Hematopoietic multipotent progenitor cell treated with erythropoietin and hydrocortisone succinate and interleukin-3 and kit ligand, for 6 days (in vitro differentiated cells): ENCODE results near the gene NDUFS2.
A peak's percentile ranks its signal among the peaks of the same experiment; 100 is the strongest.
"Not testable (repeated sequence)": the region's sequence is repeated elsewhere in the genome, so short reads cannot be mapped to it uniquely, and the experiment has no call there.

ENCODE experiments used
- DNase-seq: peaks from one replicate; pipeline ENCODE4 v3.0.0-alpha.2; 2015

Gene NDUFS2

DNA sequence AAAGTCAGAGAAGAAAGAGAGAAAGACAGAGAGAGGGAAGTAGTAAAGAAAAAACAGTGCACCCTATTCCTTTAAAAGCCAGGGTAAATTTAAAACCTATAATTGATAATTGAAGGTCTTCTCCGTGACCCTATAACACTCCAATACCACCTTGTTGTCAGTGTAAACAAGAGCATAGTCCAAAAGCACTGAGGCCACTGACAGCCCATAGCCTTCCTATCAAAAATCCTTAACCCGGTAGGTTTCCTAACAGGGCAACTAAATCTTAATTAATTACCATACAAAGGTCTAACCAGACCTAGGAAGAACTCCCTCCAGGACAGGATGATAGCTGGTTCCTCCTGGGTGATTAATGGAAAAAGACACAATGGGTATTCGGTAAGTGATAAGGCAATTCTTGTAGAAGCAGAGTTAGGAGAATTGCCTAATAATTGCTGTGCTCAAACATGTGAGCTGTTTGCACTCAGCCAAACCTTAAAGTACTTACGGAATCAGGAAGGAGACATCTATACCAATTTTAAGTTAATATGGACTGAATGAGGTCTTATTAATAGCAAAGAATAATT is 53.9 kb downstream of the NDUFS2 start:
- not testable (repeated sequence) for DNase-seq

DNA sequence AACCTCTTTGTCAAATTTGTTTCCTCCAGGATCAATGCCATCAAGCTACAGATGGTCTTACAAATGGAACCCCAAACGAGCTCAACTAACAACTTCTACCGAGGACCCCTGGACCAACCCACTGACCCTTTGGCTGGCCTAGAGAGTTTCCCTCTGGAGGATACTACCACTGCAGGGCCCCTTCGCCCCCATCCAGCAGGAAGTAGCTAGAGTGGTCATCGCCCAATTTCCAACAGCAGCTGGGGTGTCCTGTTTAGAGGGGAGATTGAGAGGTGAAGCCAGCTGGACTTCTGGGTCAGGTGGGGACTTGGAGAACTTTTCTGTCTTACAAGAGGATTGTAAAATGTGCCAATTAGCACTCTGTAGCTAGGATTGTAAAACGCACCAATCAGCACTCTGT is 54.9 kb downstream of the NDUFS2 start:
- DNase-seq: peak; percentile 24

DNA sequence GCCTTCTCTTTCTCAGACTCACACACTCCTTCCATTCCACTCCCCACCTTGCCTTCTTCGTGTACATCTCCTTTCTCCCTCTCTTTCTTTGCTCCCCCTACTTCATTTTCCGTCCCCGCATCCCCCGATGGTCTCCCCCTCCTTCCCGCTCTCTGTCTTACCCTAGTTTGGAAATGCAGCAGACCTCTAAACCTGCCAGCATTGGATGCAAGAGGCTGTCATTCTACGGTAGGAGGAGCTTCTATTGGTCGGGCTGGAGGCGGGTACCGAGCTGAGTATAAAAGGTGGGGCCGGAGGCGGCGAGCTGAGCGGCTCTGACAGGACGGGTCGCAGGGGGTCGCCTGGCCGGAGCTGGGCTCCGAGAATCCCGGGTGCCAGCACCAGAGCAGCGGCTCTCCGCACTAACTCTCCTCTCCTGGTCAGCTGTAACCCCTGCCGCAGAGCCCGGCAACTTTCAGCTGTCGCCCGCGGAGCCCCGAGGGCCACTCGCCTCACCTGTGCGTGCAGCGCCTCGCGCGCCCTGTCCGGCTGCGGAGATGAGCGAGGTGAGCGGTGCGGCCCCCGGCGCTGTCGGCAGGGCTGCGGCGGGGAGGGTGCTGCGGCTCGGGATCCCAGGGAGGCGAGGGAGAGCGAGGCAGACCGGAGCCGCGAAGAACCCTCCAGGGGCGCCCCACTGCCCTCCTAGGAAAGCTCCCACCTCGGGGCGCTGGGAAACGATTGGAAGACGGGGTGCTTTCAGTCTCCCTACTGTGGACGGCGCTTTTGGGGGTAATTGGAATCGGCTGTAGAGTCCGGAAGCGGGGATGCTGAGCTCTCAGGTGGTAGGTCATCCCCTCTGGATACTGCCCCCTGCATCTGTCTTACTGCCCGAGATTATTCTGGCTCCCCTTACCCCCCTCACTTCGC is 56.5 kb downstream of the NDUFS2 start, which contains the start of gene PCP4L1:
PCP4L1 (plus strand) TSS at position 307 of the 906 bp plus-strand sequence; CDS start at position 537, 230 bp downstream.
- DNase-seq: peak; percentile 68

DNA sequence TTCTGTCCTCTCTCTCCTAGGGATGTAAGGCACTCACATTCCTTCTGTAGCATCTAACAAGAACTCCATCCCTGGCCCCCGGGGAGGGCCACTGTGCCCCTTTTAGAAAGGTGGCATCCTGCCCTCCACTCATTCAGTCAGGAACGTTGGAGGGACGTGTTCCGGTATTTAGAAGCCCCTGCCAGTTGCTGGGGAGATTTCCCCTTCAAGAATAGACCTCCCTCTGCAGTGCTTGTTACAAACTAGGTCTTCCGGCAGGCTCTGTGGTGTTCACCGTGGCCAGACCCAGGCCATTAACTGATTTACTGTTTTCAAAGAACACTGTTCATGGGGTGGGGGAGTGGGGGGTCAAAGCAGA is 57.2 kb downstream of the NDUFS2 start:
- DNase-seq: no peak

DNA sequence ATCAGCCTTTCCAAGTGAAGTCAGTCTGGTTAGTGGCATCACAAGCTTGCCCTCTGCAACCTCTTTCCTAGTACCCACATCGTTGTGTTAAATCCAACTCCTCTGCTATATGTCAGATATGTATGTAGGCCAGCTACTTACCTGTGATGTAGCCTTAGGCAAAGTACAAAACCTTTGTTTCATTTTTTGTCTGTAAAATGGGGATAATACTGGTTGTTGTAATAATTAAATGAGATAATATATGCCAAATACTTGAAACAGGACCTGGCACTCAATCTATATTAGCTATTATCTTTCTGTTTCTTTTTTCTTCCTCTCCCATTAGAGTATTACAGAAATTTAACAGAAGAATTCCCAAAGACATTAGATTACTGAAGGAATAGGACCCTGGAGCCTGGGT is 57.6 kb downstream of the NDUFS2 start:
- no peak for DNase-seq

DNA sequence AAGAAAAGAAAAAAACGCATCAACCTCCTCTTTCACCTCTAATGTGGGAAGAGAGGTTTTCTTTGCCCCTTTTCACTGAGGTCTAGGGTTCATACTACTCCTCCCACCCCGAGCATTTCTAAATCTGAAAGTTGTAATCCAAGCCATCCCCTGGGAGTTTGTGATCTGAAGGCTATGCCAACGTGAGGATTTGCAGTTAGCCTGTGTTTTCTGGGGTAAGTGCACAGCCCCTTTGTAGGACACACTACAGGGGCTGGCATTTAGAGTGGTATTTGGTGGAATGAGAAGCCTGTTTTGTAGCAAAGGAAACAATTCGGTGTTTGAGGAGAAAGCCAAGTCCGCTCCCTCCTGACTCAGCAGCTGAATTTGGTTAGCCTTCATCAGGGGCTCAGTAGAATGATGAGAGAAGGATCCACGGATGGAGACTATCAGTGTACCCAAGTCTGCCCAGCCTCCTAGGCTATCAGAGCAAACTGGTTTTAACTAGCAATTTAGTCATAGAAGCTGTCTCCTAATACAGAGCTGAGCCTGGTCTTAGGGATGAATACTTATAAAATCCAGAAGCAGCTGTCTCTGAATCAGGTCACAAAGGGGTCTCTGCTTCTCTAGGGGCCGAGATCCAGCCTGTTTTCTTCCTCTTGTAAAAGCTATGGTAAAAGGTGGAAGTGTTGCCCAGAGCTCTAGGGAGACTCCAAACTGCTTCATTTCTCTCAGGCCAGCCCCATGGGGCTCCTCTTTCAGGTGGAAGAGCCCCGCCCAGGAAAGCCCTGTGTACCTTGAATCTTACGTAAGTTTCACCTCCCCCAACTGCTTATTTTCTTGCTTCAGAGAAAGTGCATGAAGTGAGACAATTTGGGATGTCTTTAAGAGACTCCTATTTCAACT is 58.5 kb downstream of the NDUFS2 start:
- DNase-seq: no peak

DNA sequence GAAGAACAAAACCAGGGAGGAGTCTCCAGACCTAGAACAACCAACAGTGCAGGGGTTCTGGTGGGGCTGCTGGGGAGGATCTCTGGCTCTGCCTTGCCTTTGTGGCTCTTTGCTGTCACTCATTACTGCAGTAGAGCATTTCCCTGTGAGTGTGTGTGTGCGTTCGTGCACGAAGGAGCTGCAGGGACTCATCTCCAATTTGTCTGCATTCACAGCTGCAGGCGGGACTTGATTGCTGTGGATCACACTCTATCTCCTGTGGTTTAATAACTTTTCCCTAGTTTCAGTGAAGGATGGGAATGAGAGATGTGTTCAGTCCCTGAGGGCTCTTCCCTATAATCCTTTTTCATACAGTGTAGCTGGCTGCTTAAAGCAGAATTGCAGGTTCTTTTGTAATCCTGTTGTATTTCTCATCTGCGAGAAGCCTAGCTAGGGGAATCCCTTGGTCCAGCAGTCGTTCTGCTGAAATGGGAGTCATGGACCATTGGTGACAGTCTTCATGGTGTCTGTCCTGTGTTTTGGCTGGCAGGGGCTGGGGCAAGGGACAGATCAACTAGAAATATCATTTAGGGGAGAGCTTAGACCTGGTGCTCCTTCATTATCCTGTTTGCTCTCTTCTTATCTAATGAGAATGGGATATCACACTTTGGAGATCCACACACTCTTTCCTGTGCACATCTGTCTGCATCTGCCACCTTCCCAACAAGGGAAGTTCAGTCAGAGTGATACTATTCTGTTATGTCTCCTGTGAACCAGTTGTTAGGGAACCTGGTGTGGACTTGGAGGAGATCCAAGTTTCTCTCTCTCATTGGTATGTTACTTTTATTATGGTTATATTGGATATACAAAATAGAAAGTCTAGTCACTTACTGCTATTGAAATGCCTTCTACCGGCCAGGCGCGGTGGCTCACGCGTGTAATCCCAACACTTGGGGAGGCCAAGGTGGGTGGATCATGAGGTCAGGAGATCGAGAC is 59.4 kb downstream of the NDUFS2 start:
- DNase-seq: no peak
